ENCODE measurements around the gene ELANE.
"Not testable (repeated sequence)": the region's sequence is repeated elsewhere in the genome, so short reads cannot be mapped to it uniquely, and the experiment has no call there.

ELANE gene

DNA sequence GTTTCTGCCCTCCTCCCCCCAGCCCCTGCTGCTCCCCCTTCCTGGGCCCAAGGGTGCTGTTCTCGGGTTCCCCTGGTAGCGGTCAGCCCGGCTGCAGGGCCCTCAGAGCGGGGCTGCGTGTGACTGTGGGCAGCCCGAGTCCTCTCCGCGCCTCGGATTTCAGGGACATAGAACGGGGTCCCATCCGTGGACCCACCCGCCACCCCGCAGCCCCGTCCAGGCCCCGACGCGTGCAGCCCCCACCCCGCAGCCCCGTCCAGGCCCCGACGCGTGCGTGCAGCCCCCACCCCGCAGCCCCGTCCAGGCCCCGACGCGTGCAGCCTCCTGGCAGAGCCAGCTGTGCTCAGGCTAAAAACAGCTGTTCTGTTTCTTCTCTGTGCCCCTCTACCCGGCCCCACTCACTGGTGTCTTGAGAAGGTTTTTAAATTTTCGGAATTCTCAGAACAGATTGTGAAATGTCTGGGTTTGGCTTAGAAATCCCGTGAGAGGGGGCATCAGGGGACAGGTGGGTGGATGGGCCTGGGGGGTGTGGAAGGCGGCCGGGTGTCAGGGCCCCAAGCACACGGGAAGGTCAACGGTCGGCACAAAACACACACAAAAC is 16.8 kb upstream of the ELANE start:
- H3K4me3 ChIP-seq (ENCODE audit: low read depth, low read length), result no peak overlapping the region
- no peak for DNase-seq (ENCODE audit: low read depth)
- TF ChIP-seq, protein P1, sequence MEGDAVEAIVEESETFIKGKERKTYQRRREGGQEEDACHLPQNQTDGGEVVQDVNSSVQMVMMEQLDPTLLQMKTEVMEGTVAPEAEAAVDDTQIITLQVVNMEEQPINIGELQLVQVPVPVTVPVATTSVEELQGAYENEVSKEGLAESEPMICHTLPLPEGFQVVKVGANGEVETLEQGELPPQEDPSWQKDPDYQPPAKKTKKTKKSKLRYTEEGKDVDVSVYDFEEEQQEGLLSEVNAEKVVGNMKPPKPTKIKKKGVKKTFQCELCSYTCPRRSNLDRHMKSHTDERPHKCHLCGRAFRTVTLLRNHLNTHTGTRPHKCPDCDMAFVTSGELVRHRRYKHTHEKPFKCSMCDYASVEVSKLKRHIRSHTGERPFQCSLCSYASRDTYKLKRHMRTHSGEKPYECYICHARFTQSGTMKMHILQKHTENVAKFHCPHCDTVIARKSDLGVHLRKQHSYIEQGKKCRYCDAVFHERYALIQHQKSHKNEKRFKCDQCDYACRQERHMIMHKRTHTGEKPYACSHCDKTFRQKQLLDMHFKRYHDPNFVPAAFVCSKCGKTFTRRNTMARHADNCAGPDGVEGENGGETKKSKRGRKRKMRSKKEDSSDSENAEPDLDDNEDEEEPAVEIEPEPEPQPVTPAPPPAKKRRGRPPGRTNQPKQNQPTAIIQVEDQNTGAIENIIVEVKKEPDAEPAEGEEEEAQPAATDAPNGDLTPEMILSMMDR (IDR thresholded peaks at IDR 0.05; ENCODE audit: low read depth, low read length, missing control alignments), result no peak

DNA sequence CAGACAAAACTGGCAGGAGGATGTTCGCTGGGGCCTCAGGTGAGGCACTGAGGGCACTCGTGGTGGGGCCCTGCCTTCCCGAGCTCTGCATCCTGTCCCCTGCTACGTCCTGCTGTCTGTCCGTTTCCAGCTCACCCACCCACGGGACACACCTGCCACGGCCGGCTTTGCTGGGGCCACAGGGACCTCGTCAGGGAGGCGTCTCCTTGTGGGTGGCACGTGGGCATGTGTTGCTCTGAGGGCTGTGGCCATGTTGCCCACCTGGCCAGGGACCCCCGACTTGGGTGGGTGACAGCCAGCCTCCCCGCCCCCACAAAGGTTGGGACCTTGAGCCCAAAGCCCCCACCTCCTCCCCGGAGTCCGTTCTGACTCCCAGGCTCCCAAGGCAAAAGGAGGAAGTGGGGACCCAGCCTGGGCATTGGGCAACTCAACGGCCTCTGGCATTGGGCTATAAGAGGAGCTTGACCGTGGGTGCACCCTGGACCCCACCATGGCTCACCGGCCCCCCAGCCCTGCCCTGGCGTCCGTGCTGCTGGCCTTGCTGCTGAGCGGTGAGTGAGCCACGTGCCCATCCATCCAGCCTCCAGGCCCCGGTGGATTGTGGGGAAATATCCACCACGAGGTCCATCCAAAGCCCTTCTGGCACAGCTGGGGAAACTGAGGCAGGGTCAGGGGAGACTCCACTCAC is 11.4 kb upstream of the ELANE start, which contains the start of gene PRTN3:
Gene PRTN3, plus strand, starts transcription at position 481 of the 688 bp plus-strand sequence. Its CDS starts 10 bp downstream, at position 491.
- no peak for DNase-seq (ENCODE audit: low read depth)
- H3K4me3 ChIP-seq (ENCODE audit: low read depth, low read length), result no peak within 1 kb of the TSS
- TF ChIP-seq, protein P1 (IDR thresholded peaks at IDR 0.05; ENCODE audit: low read depth, low read length, missing control alignments), result no peak

GRCh38 chr19:842802-843179 is 9.3 kb upstream of the ELANE start:
- not testable (repeated sequence) for DNase-seq (ENCODE audit: low read depth); H3K4me3 ChIP-seq (ENCODE audit: low read depth, low read length)

GRCh38 chr19:843180-843835 is 8.8 kb upstream of the ELANE start:
- no peak for DNase-seq (ENCODE audit: low read depth)
- TF ChIP-seq, protein P1 (IDR thresholded peaks at IDR 0.05; ENCODE audit: low read depth, low read length, missing control alignments), result no peak
- no peak overlapping the region for H3K4me3 ChIP-seq (ENCODE audit: low read depth, low read length)

DNA sequence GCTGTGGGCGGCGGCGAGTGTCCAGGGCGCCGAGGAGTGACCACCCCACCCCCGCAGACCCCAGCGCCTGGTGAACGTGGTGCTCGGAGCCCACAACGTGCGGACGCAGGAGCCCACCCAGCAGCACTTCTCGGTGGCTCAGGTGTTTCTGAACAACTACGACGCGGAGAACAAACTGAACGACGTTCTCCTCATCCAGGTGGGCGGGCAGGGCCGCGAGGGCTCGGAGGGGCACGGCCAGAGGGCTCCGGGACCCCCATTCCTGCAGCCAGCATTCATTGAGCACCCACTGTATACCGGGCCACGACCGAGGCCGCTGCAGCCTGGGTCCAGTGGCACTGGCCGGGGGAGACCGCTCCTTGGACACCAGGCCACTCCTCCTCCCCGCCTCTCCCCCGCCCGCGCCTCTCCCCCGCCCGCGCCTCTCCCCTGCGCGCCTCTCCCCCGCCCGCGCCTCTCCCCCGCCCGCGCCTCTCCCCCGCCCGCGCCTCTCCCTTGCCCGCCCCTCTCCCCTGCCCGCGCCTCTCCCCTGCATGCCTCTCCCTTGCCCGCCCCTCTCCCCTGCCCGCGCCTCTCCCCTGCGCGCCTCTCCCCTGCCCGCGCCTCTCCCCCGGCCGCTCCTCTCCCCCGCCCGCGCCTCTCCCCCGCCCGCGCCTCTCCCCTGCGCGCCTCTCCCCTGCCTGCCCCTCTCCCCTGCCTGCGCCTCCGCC is 8.1 kb upstream of the ELANE start:
- TF ChIP-seq, protein P1 (IDR thresholded peaks at IDR 0.05; ENCODE audit: low read depth, low read length, missing control alignments), result no peak
- no peak for DNase-seq (ENCODE audit: low read depth)
- no peak overlapping the region for H3K4me3 ChIP-seq (ENCODE audit: low read depth, low read length)

GRCh38 chr19:844546-844971 is 7.5 kb upstream of the ELANE start:
- TF ChIP-seq, protein P1 (IDR thresholded peaks at IDR 0.05; ENCODE audit: low read depth, low read length, missing control alignments), result no peak
- H3K4me3 ChIP-seq (ENCODE audit: low read depth, low read length), result no peak overlapping the region
- no peak for DNase-seq (ENCODE audit: low read depth)

All from GM12864 (cell line).